HUES64 (cell line): ENCODE measurements around the gene NBAS.
"Not testable (repeated sequence)": the region's sequence is repeated elsewhere in the genome, so short reads cannot be mapped to it uniquely, and the experiment has no call there.

Source experiments
- H3K27ac ChIP-seq: 2 replicates; pipeline ENCODE4 v1.7.0; 2013; ENCODE audit warnings: low read depth, low read length, inconsistent platforms
- H3K27me3 ChIP-seq: 2 replicates; pipeline ENCODE4 v1.6.1; 2013; ENCODE audit warnings: mild to moderate bottlenecking, low read length; ENCODE audit not compliant: insufficient read depth
- H3K36me3 ChIP-seq: 2 replicates; pipeline ENCODE4 v1.6.1; 2013; ENCODE audit warnings: mild to moderate bottlenecking, low read length; ENCODE audit not compliant: insufficient read depth
- H3K4me1 ChIP-seq: 2 replicates; pipeline ENCODE4 v1.6.1; 2013; ENCODE audit warnings: mild to moderate bottlenecking, low read length, moderate library complexity; ENCODE audit not compliant: insufficient read depth
- H3K4me3 ChIP-seq: 2 replicates; pipeline ENCODE4 v1.5.1; 2013; ENCODE audit warnings: mild to moderate bottlenecking, low read length, moderate library complexity
- H3K9ac ChIP-seq: 2 replicates; pipeline ENCODE4 v1.6.1; 2013; ENCODE audit warnings: mild to moderate bottlenecking, low read depth, low read length
- H3K9me3 ChIP-seq: 2 replicates; pipeline ENCODE4 v1.6.1; 2013; ENCODE audit warnings: low read depth, low read length; ENCODE audit not compliant: insufficient read depth
- WGBS: fragments of 150-250, 120-280 bp; methylation state at CpG from one replicate; pipeline ENCODE4 v1.1.7; 2013; ENCODE audit warnings: missing lambda C conversion rate; 5-methylcytosine and 5-hydroxymethylcytosine counted together

Gene NBAS

DNA sequence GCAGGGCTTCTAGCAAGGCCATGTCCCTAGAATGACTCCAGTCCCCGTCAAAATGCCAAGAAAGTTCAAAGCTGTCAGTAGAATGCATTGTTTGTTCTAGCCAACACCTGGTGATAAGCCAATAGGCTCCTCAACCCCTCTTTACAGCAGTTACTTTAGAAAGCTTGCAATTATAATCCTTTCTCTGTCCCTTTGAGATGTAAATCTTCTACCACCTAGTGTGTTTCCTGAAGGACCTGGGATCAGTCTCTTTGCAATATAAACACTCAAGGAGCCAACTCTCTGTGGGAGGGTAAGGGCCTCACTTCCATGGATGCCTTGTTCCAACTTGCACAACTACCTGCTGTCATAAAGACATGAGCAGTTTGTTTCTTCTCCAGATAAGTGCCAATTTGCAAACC lies 301.8 kb downstream of the NBAS start:
- Histone ChIP-seq H3K27ac (peak overlapping the region; percentile 69; the same call in 1 of the 2 replicates), H3K4me3 (peak overlapping the region; percentile 19; the same call in 1 of the 2 replicates), H3K27me3 (no peaks in the 10 kb centered on the region), H3K9ac (no peak overlapping the region), H3K9me3 (peaks cover 17% of the 10 kb centered on the region), H3K4me1 (peaks cover 34% of the 10 kb centered on the region), H3K36me3 (no peaks in the 10 kb centered on the region)
- 11% methylated on average over 1 of the region's 1 CpG for WGBS

DNA sequence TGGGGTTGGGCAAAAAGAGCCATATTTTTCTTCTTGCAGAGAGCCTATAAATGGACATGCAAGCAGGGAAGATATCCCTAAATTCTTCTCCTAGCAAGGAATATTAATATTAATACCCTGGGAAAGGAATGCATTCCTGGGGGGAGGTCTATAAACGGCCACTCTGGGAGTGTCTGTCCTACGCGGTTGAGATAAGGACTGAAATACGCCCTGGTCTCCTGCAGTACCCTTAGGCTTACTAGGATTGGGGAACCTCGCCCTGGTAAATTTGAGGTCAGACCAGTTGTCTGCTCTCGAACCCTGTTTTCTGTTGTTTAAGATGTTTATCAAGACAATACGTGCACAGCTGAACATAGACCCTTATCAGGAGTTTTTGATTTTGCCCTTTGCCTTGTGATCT lies 302.7 kb downstream of the NBAS start:
- H3K4me3 ChIP-seq, H3K9ac ChIP-seq, H3K27me3 ChIP-seq, H3K27ac ChIP-seq, H3K36me3 ChIP-seq: not testable (repeated sequence)
- H3K9me3 ChIP-seq = peaks cover 17% of the 10 kb centered on the region
- 92% methylated on average over 6 of the region's 7 CpGs for WGBS
- peaks cover 34% of the 10 kb centered on the region for H3K4me1 ChIP-seq

DNA sequence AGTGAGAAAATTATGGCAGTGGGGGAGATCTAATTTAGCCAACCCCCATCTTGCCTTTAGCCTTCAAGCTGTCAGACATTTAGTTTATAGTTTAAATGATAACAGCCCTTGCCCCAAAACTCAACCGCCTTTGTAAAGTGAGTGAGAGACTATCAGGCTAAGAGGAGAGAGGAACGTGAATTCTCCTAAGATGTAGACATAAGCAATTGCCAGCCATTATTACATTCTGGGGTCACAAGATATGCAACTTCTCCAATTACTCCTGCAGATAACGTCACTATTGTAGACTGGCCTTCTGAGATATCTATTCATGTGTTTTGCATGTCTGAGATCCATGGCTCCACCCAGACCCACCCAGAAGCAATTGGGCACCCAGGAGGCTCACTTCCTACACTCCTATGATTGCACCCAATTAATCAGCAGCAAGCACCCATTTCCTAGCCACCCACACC lies 307.3 kb downstream of the NBAS start:
- 0 out of 2 replicates have a peak, but pooled peaks cover 2% of the 10 kb centered on the region for H3K4me1 ChIP-seq
- 96% methylated on average over 2 of the region's 3 CpGs for WGBS
- no peak overlapping the region for H3K27ac ChIP-seq

DNA sequence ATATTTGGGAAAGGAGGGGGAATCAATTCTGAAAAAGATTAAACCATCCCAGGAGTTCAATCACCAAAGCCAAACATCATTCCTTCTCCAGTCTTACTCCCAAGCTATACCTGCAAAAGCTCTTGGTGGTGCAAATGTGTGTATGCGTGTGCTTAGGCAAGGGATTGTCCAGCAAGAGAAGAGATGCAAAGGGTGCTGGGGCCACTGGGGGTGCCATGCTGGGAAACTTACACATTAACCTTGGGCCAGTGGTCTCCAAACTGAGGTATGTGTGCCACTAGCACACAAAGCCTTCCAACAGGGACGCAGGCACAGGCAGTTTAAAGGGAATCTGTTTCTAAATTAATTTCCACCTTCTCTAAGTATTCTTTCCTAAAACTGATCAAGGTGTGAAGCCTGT lies 307.9 kb downstream of the NBAS start:
- 91% methylated on average over 2 of the region's 2 CpGs for WGBS
- Histone ChIP-seq H3K4me3 (no peak overlapping the region), H3K36me3 (no peaks in the 10 kb centered on the region), H3K9ac (no peak overlapping the region), H3K4me1 (no peaks in the 10 kb centered on the region), H3K27me3 (no peaks in the 10 kb centered on the region), H3K27ac (no peak overlapping the region), H3K9me3 (peaks cover 12% of the 10 kb centered on the region)

More for the DNA sequence above, 307.3 kb downstream of the NBAS start:
- no peaks in the 10 kb centered on the region for H3K27me3 ChIP-seq
- peaks cover 17% of the 10 kb centered on the region for H3K9me3 ChIP-seq
- no peaks in the 10 kb centered on the region for H3K36me3 ChIP-seq
- H3K4me3 ChIP-seq = no peak overlapping the region
- H3K9ac ChIP-seq = no peak overlapping the region

DNA sequence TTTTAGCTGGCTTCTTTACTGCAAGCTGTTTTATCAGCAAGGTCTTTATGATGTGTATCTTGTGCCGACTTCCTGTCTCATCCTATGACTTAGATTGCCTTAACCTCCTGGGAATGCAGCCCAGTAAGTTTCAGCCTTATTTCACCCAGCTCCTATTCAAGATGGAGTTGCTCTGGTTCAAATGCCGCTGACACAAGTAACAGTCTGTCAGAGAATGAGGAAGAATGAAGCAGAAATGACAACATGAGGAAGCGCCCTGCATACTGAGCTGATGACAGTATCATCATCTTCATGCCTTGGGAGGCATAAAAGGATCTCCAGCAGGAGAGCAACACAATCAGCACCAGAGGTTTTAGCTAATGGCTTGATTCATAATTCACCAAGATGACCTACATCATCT lies 309.4 kb downstream of the NBAS start:
- no peak overlapping the region for H3K27ac ChIP-seq
- no peaks in the 10 kb centered on the region for H3K9me3 ChIP-seq
- no peaks in the 10 kb centered on the region for H3K27me3 ChIP-seq
- no peaks in the 10 kb centered on the region for H3K36me3 ChIP-seq
- no peak overlapping the region for H3K9ac ChIP-seq
- WGBS = 98% methylated on average over 3 of the region's 3 CpGs
- H3K4me1 ChIP-seq = no peaks in the 10 kb centered on the region
- no peak overlapping the region for H3K4me3 ChIP-seq

DNA sequence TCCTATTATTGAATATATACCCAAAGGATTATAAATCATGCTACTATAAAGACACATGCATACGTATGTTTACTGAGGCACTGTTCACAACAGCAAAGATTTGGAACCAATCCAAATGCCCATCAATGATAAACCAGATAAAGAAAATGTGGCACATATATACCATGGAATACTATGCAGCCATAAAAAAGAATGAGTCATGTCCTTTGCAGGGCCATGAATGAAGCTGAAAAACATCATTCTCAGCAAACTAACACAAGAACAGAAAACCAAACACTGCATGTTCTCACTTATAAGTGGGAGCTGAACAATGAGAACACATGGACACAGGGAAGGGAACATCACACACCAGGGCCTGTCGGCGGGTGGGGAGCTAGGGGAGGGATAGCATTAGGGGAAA lies 310.2 kb downstream of the NBAS start:
- H3K4me1 ChIP-seq, H3K9me3 ChIP-seq, H3K27ac ChIP-seq, H3K27me3 ChIP-seq, H3K4me3 ChIP-seq, H3K36me3 ChIP-seq, H3K9ac ChIP-seq: not testable (repeated sequence)
- 98% methylated on average over 3 of the region's 3 CpGs for WGBS

DNA sequence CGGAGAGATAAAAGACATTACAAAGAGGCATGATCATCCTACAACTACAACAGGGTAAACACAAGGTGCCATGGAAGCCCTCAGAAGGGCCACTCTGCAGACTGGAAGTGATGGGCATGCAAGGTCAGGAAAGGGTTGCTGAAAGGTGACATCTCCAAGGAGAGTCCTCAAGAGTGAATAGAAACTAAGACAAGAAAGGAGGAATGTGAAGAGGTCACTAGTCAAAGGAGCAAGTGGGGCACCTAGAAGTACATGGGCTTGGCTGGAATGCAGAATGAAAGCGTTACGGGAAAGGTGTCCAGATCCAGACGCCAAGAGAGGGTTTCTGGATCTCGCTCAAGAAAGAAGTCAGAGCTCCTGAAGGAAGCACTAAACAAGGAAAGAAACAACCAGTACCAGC lies 314.3 kb downstream of the NBAS start:
- no peaks in the 10 kb centered on the region for H3K27me3 ChIP-seq
- 97% methylated on average over 5 of the region's 5 CpGs for WGBS
- no peaks in the 10 kb centered on the region for H3K9me3 ChIP-seq
- no peaks in the 10 kb centered on the region for H3K36me3 ChIP-seq
- H3K4me1 ChIP-seq = peaks cover 4% of the 10 kb centered on the region
- H3K4me3 ChIP-seq = no peak overlapping the region
- no peak overlapping the region for H3K27ac ChIP-seq
- H3K9ac ChIP-seq = no peak overlapping the region

DNA sequence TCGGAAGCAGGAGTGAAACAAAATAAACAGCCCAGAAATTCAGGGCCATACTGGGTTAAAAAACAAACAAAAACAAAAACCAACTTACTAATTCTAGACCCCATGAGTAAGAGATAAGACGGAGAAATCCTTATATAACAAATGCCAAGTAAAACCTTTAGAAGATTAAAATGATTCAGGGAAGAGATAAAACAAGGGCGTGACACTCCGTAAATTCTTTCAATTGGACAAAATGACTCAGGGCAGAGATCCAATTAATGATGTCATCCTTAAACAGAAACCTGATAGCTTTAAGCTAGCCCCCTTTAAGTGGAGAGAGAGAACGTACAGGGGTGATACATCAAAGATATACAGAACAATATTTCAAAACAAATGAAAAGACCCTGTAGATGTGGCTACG lies 317.4 kb downstream of the NBAS start:
- Histone ChIP-seq H3K4me1 (peaks cover 6% of the 10 kb centered on the region), H3K9ac (no peak overlapping the region), H3K27me3 (no peaks in the 10 kb centered on the region), H3K9me3 (no peaks in the 10 kb centered on the region), H3K27ac (no peak overlapping the region), H3K4me3 (no peak overlapping the region), H3K36me3 (no peaks in the 10 kb centered on the region)
- WGBS = 96% methylated on average over 5 of the region's 6 CpGs

DNA sequence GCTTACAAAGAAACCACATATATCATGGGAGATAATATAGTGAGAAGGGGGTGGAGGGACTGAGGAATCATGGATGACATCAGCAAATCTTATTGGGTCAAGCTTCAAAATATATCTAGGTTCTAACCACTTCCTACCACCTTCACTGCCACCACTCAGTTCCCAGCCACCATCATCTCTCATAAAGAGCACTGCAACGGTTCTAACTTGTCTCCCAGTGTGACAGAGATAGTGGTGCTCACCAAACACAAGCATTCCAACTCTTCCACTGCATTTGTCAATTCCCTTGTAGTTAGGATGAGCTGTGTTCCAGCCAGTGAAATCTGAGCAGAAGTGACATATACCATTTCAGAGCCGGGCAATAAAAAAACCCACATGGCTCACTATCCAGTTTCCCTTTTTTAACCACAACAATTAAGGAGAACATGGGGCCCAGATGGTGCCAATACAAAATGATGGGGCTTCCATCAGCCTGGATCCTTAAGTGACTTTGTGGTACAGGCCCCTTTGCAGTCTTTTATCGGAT lies 318.1 kb downstream of the NBAS start:
- no peak overlapping the region for H3K27ac ChIP-seq
- WGBS = 95% methylated on average over 3 of the region's 3 CpGs
- H3K27me3 ChIP-seq = no peaks in the 10 kb centered on the region
- H3K4me1 ChIP-seq = peaks cover 6% of the 10 kb centered on the region
- H3K4me3 ChIP-seq = no peak overlapping the region
- no peaks in the 10 kb centered on the region for H3K36me3 ChIP-seq
- H3K9me3 ChIP-seq = no peaks in the 10 kb centered on the region
- H3K9ac ChIP-seq = no peak overlapping the region

DNA sequence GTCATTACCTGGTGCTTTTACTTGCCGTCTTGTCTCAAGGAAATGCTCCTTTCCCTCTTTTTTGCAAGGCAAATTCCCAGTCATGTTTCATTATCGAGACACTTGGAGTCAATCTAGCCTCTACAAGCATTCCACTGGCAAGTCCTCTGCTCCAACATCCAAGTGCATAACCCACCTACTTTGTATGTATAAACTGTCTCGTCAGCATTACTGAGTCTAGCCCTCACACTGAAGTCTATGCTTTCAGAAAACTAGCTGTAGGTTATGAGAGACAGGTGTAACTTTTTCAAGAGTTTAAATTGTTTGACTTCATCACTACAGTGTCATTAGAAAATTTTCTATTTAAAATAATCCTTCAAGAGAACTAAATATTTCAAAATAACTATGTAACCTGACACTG lies 319.2 kb downstream of the NBAS start:
- Histone ChIP-seq H3K4me3 (no peak overlapping the region), H3K9ac (no peak overlapping the region), H3K9me3 (no peaks in the 10 kb centered on the region), H3K4me1 (peaks cover 6% of the 10 kb centered on the region), H3K36me3 (no peaks in the 10 kb centered on the region), H3K27ac (no peak overlapping the region), H3K27me3 (no peaks in the 10 kb centered on the region)
- 83% methylated on average over 3 of the region's 3 CpGs for WGBS

DNA sequence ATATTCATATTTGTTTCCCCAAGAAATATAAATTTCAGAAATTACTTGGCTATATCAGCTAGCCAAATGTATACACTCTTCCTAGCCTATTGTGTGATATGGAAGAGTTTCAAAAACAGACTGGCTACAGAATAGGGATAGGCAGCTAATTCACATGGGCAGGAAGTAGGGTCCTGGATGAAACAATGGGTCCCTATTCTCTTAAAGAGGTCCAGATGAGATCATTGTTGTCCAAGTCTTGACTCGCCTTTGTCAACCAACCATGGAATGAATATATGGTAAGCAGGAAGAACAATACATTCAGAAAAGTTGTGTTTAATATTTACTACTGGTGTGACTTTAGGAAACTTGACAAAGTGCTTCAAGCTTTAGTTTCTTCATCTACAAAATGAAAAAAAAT lies 319.9 kb downstream of the NBAS start:
- H3K27me3 ChIP-seq = no peaks in the 10 kb centered on the region
- peaks cover 6% of the 10 kb centered on the region for H3K4me1 ChIP-seq
- H3K36me3 ChIP-seq = no peaks in the 10 kb centered on the region
- no peak overlapping the region for H3K27ac ChIP-seq
- no peak overlapping the region for H3K4me3 ChIP-seq
- no peaks in the 10 kb centered on the region for H3K9me3 ChIP-seq
- WGBS = 100% methylated on average over 1 of the region's 1 CpG
- no peak overlapping the region for H3K9ac ChIP-seq

DNA sequence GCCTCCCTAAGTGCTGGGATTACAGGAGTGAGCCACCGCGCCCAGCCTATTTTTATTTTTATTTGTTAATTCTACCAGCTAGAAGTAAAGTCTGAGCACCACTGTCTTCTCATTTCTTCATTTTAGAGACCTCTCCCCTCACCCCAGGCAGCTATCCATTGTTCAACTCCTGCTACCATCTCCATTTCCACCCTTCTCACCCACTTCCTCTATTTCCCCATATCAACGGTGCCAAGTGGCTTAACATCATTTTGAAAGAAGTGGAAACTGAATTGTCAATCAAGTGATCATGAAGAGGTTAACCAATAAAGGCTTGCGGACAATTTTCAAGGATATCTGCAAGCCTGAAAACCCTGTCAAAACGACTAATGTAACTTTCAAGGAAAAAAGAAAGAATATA lies 323.1 kb downstream of the NBAS start:
- Histone ChIP-seq H3K4me3 (no peak overlapping the region), H3K27ac (no peak overlapping the region), H3K36me3 (0 out of 2 replicates have a peak, but pooled peaks cover 5% of the 10 kb centered on the region), H3K27me3 (no peaks in the 10 kb centered on the region), H3K4me1 (peaks cover 6% of the 10 kb centered on the region), H3K9ac (no peak overlapping the region), H3K9me3 (no peaks in the 10 kb centered on the region)
- 98% methylated on average over 5 of the region's 5 CpGs for WGBS
